Effector memory CD4-positive, alpha-beta T cell (primary cell): Measurements from ENCODE around the gene SOAT1.

Experiments used
- DNase-seq, 3 donors: peaks; one replicate each; pipeline ENCODE4 v3.0.0-alpha.2; 2020
- H3K27ac ChIP-seq: 2 replicates; pipeline ENCODE4 v1.7.0; 2013; ENCODE audit warnings: mild to moderate bottlenecking, low read length, moderate library complexity; ENCODE audit not compliant: insufficient read depth, poor library complexity, severe bottlenecking
- H3K27me3 ChIP-seq: replicated peaks from 2 replicates; pipeline ENCODE4 v1.7.0; 2013; ENCODE audit warnings: mild to moderate bottlenecking, low read length; ENCODE audit not compliant: insufficient read depth, control insufficient read depth, poor library complexity, severe bottlenecking
- H3K36me3 ChIP-seq: 2 replicates; pipeline ENCODE4 v1.7.0; 2013; ENCODE audit warnings: mild to moderate bottlenecking, low read length, moderate library complexity; ENCODE audit not compliant: control insufficient read depth, insufficient read depth
- H3K4me1 ChIP-seq: 2 replicates; pipeline ENCODE4 v1.7.0; 2013; ENCODE audit warnings: low read length, mild to moderate bottlenecking; ENCODE audit not compliant: control insufficient read depth, insufficient read depth, poor library complexity, severe bottlenecking
- H3K4me3 ChIP-seq: 2 replicates; pipeline ENCODE4 v1.7.0; 2013; ENCODE audit warnings: low read length, low read depth, mild to moderate bottlenecking; ENCODE audit not compliant: insufficient read depth, poor library complexity, severe bottlenecking
- H3K9me3 ChIP-seq: 2 replicates; pipeline ENCODE4 v1.7.0; 2013; ENCODE audit warnings: mild to moderate bottlenecking, low read length, moderate library complexity; ENCODE audit not compliant: control insufficient read depth

The SOAT1 gene

GRCh38 chr1:179302070-179302469, 8.5 kb downstream of the SOAT1 start:
- H3K36me3 ChIP-seq = peaks cover 12% of the 10 kb centered on the region
- no peak for DNase-seq

GRCh38 chr1:179303200-179303785, 9.7 kb downstream of the SOAT1 start:
- Histone ChIP-seq H3K36me3 (peaks cover 12% of the 10 kb centered on the region), H3K27ac (no peak overlapping the region), H3K4me1 (peaks cover 7% of the 10 kb centered on the region), H3K27me3 (no peaks in the 10 kb centered on the region), H3K9me3 (no peaks in the 10 kb centered on the region), H3K4me3 (no peak overlapping the region)
- no peak for DNase-seq

More at GRCh38 chr1:179302070-179302469, 8.5 kb downstream of the SOAT1 start:
- H3K9me3 ChIP-seq = no peaks in the 10 kb centered on the region
- H3K4me1 ChIP-seq = peaks cover 11% of the 10 kb centered on the region
- H3K4me3 ChIP-seq = no peak overlapping the region
- H3K27me3 ChIP-seq = no peaks in the 10 kb centered on the region
- H3K27ac ChIP-seq = no peak overlapping the region

DNA sequence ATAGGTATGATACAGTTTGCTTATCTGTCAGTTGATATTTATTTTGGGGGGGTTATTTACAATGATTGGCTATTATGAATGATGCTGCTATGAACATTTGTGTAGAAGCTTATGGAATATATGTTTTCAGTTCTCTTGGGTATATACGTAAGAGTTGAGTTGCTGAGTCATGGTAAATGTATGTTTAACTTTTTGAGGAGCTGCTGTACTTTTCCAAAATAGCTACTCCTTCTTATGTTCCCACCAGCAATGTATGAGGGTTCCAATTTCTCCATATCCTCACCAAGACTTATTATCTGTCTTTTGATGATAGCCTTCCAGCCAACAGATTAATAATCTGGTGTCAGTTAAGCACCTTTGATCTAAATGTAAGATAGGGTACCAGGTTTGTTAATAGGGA, 11.9 kb downstream of the SOAT1 start:
- no peak overlapping the region for H3K27ac ChIP-seq
- no peaks in the 10 kb centered on the region for H3K9me3 ChIP-seq
- H3K4me1 ChIP-seq = no peaks in the 10 kb centered on the region
- no peak overlapping the region for H3K4me3 ChIP-seq
- no peaks in the 10 kb centered on the region for H3K27me3 ChIP-seq
- peaks cover 12% of the 10 kb centered on the region for H3K36me3 ChIP-seq
- DNase-seq = no peak

GRCh38 chr1:179310291-179310690, 16.7 kb downstream of the SOAT1 start:
- DNase-seq = no peak
- Histone ChIP-seq H3K27me3 (no peaks in the 10 kb centered on the region), H3K4me3 (no peak overlapping the region), H3K36me3 (peaks cover 14% of the 10 kb centered on the region), H3K27ac (no peak overlapping the region), H3K4me1 (no peaks in the 10 kb centered on the region), H3K9me3 (no peaks in the 10 kb centered on the region)

GRCh38 chr1:179310721-179311120, 17.1 kb downstream of the SOAT1 start:
- no peaks in the 10 kb centered on the region for H3K27me3 ChIP-seq
- DNase-seq = no peak
- no peak overlapping the region for H3K4me3 ChIP-seq
- no peak overlapping the region for H3K27ac ChIP-seq
- peaks cover 14% of the 10 kb centered on the region for H3K36me3 ChIP-seq
- H3K9me3 ChIP-seq = no peaks in the 10 kb centered on the region
- no peaks in the 10 kb centered on the region for H3K4me1 ChIP-seq

GRCh38 chr1:179311149-179311700, 17.6 kb downstream of the SOAT1 start:
- DNase-seq = no peak
- Histone ChIP-seq H3K27me3 (no peaks in the 10 kb centered on the region), H3K27ac (no peak overlapping the region), H3K4me3 (no peak overlapping the region), H3K9me3 (no peaks in the 10 kb centered on the region), H3K4me1 (no peaks in the 10 kb centered on the region), H3K36me3 (peaks cover 14% of the 10 kb centered on the region)

GRCh38 chr1:179313004-179313403, 19.4 kb downstream of the SOAT1 start:
- peaks cover 14% of the 10 kb centered on the region for H3K36me3 ChIP-seq
- no peaks in the 10 kb centered on the region for H3K27me3 ChIP-seq
- no peak for DNase-seq
- no peak overlapping the region for H3K27ac ChIP-seq
- no peaks in the 10 kb centered on the region for H3K4me1 ChIP-seq
- H3K4me3 ChIP-seq = no peak overlapping the region
- H3K9me3 ChIP-seq = no peaks in the 10 kb centered on the region

GRCh38 chr1:179314928-179315327, 21.3 kb downstream of the SOAT1 start:
- Histone ChIP-seq H3K27ac (no peak overlapping the region), H3K4me3 (no peak overlapping the region), H3K27me3 (no peaks in the 10 kb centered on the region), H3K36me3 (peaks cover 14% of the 10 kb centered on the region), H3K9me3 (no peaks in the 10 kb centered on the region), H3K4me1 (no peaks in the 10 kb centered on the region)
- no peak for DNase-seq

DNA sequence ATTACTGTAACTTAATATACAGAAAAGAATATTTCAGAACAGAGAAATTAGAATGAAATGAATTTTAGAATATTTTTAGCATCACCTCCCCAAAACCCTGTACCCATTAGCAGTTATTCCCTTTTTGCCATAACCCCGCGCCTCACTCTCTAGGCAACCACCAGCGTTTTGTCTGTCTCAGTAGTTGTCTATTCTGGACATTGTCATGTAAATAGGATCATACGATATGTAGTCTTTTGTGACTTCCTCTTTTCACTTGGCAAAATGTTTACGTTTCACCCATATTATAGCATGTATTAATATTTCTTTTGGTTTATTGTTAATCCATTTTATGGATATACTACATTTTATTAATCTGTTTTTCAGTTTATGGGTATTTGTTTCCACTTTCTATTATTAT, 24.9 kb downstream of the SOAT1 start:
- H3K4me3 ChIP-seq = no peak overlapping the region
- H3K9me3 ChIP-seq = no peaks in the 10 kb centered on the region
- no peak overlapping the region for H3K27ac ChIP-seq
- H3K4me1 ChIP-seq = no peaks in the 10 kb centered on the region
- peaks cover 5% of the 10 kb centered on the region for H3K36me3 ChIP-seq
- DNase-seq = no peak
- no peaks in the 10 kb centered on the region for H3K27me3 ChIP-seq

DNA sequence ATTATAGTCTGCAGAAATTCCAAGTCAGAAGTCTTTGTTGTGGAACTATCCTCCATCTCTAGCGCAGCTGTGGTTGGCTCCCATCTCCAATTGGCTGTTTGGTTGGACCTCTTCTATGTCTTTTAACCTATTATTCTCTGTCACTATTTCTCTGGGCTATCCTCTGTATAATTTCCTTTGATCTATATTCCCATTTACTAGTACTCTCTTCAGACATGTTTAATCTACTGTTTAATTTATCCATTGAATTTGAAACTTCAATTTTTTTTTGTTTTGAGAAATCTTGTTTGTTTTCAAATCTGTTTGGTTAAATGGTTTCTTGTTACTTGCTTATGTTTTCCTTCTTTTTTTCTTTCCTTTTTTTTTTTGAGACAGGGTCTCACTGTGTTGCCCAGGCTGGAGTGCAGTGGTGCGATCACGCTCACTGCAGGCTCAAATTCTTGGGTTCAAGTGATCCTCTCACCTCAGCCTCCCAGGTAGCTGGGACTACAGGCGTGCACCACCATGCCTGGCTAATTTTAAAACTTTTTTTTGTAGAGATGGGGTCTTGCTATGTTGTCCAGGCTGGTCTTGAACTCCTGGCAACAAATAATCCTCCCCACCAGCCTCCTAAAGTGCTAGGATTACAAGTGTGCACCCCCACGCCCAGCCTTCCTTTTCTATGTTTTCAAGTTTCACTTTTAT, 28.1 kb downstream of the SOAT1 start:
- no peaks in the 10 kb centered on the region for H3K9me3 ChIP-seq
- no peak overlapping the region for H3K27ac ChIP-seq
- no peaks in the 10 kb centered on the region for H3K4me1 ChIP-seq
- DNase-seq = no peak
- H3K4me3 ChIP-seq = no peak overlapping the region
- no peaks in the 10 kb centered on the region for H3K27me3 ChIP-seq
- peaks cover 17% of the 10 kb centered on the region for H3K36me3 ChIP-seq
